Activated naive CD4-positive, alpha-beta T cell treated with anti-CD3 and anti-CD28 coated beads for 36 hours (primary cell): ENCODE results near the gene DGKB. TPM values are rescaled to one million over a fixed set of nuclear protein-coding genes. Genes with fewer than 3 reads are reported as not detected.
"Not testable (repeated sequence)": the region's sequence is repeated elsewhere in the genome, so short reads cannot be mapped to it uniquely, and the experiment has no call there.

ENCODE experiments used
- CTCF ChIA-PET: fragments of 350-600 bp; sonication (Branson Sonifier 250); formaldehyde crosslinking; loops from one replicate; lab custom pipeline; 2021; ENCODE audit warnings: antibody characterized with exemption; lab: Charles Lee
- DNase-seq: peaks from one replicate; pipeline ENCODE4 v3.0.0-alpha.2; 2020
- H3K27ac Mint-ChIP-seq: one replicate; pipeline ENCODE4 v1.8.0; 2021; ENCODE audit warnings: mild to moderate bottlenecking, mixed read lengths
- H3K27me3 Mint-ChIP-seq: one replicate; pipeline ENCODE4 v1.8.0; 2021; ENCODE audit warnings: low read depth, mixed read lengths
- H3K36me3 Mint-ChIP-seq: one replicate; pipeline ENCODE4 v1.8.0; 2021; ENCODE audit warnings: low read depth, mixed read lengths
- H3K4me1 Mint-ChIP-seq: one replicate; pipeline ENCODE4 v1.8.0; 2021; ENCODE audit warnings: low read depth, mixed read lengths
- H3K4me3 Mint-ChIP-seq: one replicate; pipeline ENCODE4 v1.8.0; 2021; ENCODE audit warnings: mild to moderate bottlenecking, moderate library complexity, mixed read lengths
- H3K9me3 Mint-ChIP-seq: one replicate; pipeline ENCODE4 v1.8.0; 2021; ENCODE audit warnings: mixed read lengths
- intact Hi-C: fragments of 100-400 bp; cut with micrococcal nuclease; formaldehyde crosslinking; loops from one replicate; pipeline ENCODE4 v1.15.1; 2023
- total RNA-seq, 2 experiments: library from RNA; stranded (reverse); gene quantifications; one replicate each; pipeline ENCODE4 v1.2.3, GENCODE V29; 2021

The DGKB gene
- total RNA-seq, 2 experiments from 2014 or later: not detected

DNA sequence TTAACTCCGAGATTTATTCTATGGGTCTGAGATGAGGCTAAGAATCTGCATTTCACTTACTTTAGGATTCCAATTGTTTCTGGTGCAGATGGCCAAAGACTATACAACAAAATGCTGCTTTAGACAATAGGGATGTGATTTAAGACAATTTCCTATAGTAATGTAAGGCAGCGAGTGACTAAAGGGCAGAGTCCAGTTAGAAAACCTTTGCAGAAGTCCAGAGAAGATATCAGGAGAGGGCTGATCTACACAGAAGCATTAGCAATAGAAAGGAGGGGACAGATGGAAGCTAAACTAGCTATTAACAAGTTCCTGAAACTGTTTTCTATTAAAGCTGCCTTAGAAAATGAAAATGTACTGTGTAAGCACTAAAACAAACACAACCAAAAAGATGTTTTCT lies 398.9 kb downstream of the DGKB start:
- Mint-ChIP-seq H3K4me3 (no peak overlapping the region), H3K36me3 (no peaks in the 10 kb centered on the region), H3K4me1 (no peaks in the 10 kb centered on the region), H3K9me3 (peaks cover 4% of the 10 kb centered on the region), H3K27ac (no peak overlapping the region), H3K27me3 (no peaks in the 10 kb centered on the region)
- CTCF ChIA-PET: no interaction called here
- DNase-seq: no peak
- intact Hi-C loops: no loop called here

DNA sequence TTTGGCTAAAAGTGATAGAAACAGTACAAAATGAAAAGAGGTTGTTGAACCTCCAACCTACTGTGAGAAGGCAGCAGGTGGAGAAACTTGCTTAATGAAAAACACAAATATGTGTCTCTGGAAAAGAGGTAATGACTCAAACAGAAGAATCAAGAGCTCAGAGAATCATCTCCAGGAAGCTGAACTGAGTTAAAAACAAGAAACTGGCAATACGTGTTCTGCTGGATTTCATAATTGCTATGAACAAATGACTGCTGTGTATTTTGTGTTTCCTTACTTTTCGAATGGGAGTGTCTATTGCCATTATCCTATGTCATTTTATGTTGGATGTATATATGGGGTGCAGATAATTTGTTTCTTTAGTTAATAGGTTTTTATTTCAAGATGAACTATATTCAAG lies 401.1 kb downstream of the DGKB start:
- intact Hi-C loops: no loop called here
- Mint-ChIP-seq H3K27ac (no peak overlapping the region), H3K27me3 (no peaks in the 10 kb centered on the region), H3K36me3 (no peaks in the 10 kb centered on the region), H3K4me1 (no peaks in the 10 kb centered on the region), H3K9me3 (peaks cover 6% of the 10 kb centered on the region), H3K4me3 (no peak overlapping the region)
- CTCF ChIA-PET: no interaction called here
- DNase-seq: no peak

DNA sequence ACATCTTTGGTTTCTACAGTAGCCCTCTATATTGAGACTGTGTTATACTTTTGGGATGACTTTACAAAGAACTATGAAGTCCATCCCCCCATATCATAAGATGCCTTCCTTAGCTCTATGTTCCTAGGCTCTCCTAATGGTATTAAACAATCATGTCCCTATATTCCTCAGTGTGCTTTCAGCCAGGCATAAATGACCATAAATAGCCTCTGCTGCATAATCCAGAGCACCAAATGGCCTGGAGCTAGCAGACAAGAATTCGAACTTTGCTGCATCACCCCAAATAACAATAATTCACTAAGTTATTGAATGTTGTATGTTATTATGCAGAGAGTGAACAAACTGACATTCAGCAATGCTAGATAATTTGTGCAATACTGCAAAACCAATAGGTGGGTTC lies 405.2 kb downstream of the DGKB start:
- peaks cover 6% of the 10 kb centered on the region for H3K9me3 Mint-ChIP-seq
- no peak overlapping the region for H3K4me3 Mint-ChIP-seq
- no peaks in the 10 kb centered on the region for H3K36me3 Mint-ChIP-seq
- H3K27ac Mint-ChIP-seq: no peak overlapping the region
- DNase-seq: no peak
- CTCF ChIA-PET: no interaction called here
- H3K27me3 Mint-ChIP-seq: no peaks in the 10 kb centered on the region
- H3K4me1 Mint-ChIP-seq: no peaks in the 10 kb centered on the region
- intact Hi-C loops: no loop called here

DNA sequence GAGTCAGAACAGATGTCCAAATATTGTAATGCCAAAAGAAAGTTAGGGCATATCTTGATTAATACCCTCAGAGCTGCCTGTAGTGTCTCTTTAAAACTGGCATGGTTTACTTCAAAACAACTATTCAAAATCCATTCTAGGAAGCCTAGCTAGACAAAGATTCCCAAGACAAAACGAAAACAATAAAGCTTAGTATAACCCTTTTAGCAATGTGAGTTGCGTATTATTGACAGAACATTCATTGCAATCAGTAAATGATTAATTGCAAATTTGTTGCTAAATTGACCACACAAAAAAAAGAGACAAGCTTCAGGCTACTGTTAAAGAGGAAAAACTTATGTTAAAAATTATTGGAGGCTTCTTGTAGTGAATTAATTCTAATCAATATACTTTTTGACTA lies 406.9 kb downstream of the DGKB start:
- CTCF ChIA-PET: no interaction called here
- Mint-ChIP-seq H3K4me3 (no peak overlapping the region), H3K27me3 (no peaks in the 10 kb centered on the region), H3K36me3 (no peaks in the 10 kb centered on the region), H3K9me3 (peaks cover 4% of the 10 kb centered on the region), H3K4me1 (no peaks in the 10 kb centered on the region), H3K27ac (no peak overlapping the region)
- intact Hi-C loops: no loop called here
- DNase-seq: no peak

DNA sequence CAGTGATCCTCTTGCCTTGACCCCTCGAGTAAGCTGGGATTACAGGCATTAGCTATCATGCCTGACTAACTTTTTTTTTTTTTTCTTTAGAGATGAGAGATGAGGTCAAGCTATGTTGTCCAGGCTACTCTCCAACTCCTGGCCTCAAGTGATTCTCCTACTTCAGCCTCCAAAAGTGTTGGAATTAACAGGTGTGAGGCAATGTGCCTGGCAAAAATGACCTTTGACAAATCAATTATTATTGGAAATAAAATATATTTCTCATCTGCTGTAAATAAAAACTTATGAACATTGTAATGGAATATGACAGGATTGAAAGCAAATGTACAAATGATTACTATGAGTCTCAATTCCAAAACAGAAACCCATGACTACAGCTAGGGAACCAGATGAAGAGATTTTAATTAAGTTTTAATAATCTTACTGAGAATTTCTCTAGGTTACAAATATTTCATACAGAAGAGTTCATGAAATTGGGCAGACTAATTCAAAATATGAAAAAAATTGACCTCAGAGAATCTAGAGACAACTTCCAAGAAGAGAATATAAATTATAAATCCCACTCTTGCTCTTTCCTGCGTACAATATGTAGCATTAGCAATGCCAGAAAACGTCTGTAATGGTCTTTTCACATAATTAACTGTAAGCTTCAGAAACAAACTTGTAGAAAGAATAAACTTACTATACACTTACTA lies 414.7 kb downstream of the DGKB start:
- Mint-ChIP-seq H3K4me3 (no peak overlapping the region), H3K9me3 (peaks cover 2% of the 10 kb centered on the region), H3K27ac (no peak overlapping the region), H3K4me1 (no peaks in the 10 kb centered on the region), H3K27me3 (no peaks in the 10 kb centered on the region), H3K36me3 (no peaks in the 10 kb centered on the region)
- intact Hi-C loops: no loop called here
- no peak for DNase-seq
- CTCF ChIA-PET: no interaction called here

DNA sequence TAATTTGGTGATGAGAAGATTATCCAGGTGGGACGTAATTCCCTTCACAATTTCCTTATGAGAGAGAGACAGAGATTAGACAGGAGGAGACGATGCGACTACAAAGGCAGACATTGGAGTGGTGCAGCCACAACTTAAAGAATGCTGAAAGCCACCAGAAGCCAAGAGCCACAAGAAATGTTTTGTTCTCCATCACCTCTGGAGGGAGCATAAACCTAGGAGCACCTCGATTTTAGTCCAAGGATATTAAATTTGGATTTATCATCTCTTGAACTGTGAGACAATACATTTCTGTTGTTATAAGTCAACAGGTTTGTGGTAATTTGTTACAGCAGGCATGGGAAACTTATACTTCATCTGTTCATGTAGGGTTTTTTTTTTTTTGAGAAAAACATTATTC lies 418.9 kb downstream of the DGKB start:
- DNase-seq: no peak
- H3K27ac Mint-ChIP-seq: no peak overlapping the region
- H3K27me3 Mint-ChIP-seq: no peaks in the 10 kb centered on the region
- CTCF ChIA-PET: no interaction called here
- peaks cover 2% of the 10 kb centered on the region for H3K9me3 Mint-ChIP-seq
- no peak overlapping the region for H3K4me3 Mint-ChIP-seq
- H3K36me3 Mint-ChIP-seq: no peaks in the 10 kb centered on the region
- H3K4me1 Mint-ChIP-seq: no peaks in the 10 kb centered on the region
- intact Hi-C loops: no loop called here

DNA sequence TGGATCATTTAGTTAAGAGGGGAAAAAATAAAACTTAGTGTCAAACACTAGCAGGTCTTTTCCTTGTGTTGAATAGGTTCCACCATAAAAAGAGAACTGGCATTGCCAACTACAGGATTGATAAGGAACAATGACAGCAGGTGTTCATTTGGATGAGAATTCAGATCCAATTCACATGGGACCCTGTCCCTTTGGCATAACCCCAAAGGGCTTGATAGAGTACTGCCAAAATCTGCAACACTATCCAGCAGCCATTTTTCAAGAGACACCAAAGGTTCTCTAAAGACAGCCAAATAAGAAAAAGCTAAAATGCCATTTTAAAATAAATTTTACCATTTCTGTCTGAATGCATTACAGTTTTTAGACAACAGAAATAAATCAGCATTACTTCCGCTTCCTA lies 422.3 kb downstream of the DGKB start:
- H3K9me3 Mint-ChIP-seq: peaks cover 2% of the 10 kb centered on the region
- no peaks in the 10 kb centered on the region for H3K27me3 Mint-ChIP-seq
- DNase-seq: no peak
- H3K4me3 Mint-ChIP-seq: no peak overlapping the region
- H3K36me3 Mint-ChIP-seq: no peaks in the 10 kb centered on the region
- intact Hi-C loops: no loop called here
- H3K4me1 Mint-ChIP-seq: no peaks in the 10 kb centered on the region
- CTCF ChIA-PET: no interaction called here
- H3K27ac Mint-ChIP-seq: no peak overlapping the region

DNA sequence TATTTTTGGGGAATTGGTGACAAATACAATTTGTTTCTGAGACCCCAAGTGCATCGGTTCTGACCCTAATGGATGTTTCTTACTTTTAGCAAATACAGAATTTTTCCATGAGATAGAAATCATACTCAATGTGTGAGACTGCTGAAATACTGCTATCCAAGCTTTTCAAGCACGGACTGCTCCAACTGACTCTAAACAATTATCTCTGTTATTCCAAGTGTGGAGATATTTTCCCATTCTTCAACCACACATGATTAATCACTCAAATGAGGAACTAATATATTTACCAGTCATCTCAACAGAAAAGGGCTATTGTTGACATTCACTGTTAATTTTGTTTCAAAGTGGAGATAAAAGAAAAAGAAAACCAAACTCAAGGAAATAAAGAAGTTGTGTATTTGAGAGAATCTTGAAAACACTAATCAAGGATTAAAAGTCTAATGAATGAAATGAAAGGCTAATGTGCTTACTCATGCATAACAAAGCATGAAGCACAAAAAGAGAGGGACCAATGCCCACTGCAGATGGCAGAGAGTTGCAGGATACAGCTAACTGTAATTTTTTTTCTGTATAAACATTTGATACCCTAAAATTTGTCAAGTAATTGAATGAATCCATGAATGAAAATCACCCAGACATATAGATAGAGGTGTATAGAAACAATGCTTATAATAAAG lies 423.6 kb downstream of the DGKB start:
- intact Hi-C loops: no loop called here
- Mint-ChIP-seq H3K36me3 (no peaks in the 10 kb centered on the region), H3K27me3 (no peaks in the 10 kb centered on the region), H3K9me3 (peaks cover 2% of the 10 kb centered on the region), H3K4me1 (no peaks in the 10 kb centered on the region), H3K4me3 (no peak overlapping the region), H3K27ac (no peak overlapping the region)
- DNase-seq: no peak
- CTCF ChIA-PET: no interaction called here

DNA sequence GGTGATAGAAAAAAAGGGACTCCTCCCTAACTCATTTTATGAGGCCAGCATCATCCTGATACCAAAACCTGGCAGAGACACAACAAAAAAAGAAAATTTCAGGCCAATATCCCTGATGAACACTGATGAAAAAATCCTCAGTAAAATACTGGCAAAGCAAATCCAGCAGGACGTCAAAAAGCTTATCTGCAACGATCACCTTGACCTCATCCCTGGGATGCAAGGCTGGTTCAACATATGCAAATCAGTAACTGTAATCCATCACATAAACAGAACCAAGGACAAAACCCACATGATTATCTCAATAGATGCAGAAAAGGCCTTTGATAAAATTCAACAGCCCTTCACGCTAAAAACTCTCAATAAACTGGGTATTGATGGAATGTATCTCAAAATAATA lies 440.8 kb downstream of the DGKB start:
- intact Hi-C loops, H3K4me3 Mint-ChIP-seq, CTCF ChIA-PET, H3K36me3 Mint-ChIP-seq, H3K27ac Mint-ChIP-seq, H3K9me3 Mint-ChIP-seq, DNase-seq, H3K4me1 Mint-ChIP-seq, H3K27me3 Mint-ChIP-seq: not testable (repeated sequence)

DNA sequence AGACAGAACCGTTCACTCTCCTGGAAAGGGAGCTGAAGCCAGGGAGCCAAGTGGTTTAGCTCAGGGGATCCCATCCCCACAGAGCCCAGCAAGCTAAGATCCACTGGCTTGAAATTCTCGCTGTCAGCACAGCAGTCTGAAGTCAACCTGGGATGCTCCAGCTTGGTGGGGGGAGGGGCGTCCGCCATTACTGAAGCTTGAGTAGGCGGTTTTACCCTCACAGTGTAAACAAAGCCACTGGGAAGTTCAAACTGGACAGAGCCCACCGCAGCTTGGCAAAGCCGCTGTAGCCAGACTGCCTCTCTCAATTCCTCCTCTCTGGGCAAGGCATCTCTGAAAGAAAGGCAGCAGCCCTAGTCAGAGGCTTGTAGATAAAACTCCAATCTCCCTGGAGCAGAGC lies 443.7 kb downstream of the DGKB start:
- H3K4me3 Mint-ChIP-seq, H3K36me3 Mint-ChIP-seq, H3K27ac Mint-ChIP-seq, H3K4me1 Mint-ChIP-seq, H3K9me3 Mint-ChIP-seq, DNase-seq, H3K27me3 Mint-ChIP-seq: not testable (repeated sequence)
- intact Hi-C loops: loop anchor here (1.0 to 10.0 kb wide), 3 partner anchors 236 to 1179 kb away; no protein-coding TSS in a partner anchor
- CTCF ChIA-PET: interaction anchor here (0.7 kb wide), 1 partner anchor 1178 kb away, joined by 10 read pairs; no protein-coding TSS in a partner anchor

DNA sequence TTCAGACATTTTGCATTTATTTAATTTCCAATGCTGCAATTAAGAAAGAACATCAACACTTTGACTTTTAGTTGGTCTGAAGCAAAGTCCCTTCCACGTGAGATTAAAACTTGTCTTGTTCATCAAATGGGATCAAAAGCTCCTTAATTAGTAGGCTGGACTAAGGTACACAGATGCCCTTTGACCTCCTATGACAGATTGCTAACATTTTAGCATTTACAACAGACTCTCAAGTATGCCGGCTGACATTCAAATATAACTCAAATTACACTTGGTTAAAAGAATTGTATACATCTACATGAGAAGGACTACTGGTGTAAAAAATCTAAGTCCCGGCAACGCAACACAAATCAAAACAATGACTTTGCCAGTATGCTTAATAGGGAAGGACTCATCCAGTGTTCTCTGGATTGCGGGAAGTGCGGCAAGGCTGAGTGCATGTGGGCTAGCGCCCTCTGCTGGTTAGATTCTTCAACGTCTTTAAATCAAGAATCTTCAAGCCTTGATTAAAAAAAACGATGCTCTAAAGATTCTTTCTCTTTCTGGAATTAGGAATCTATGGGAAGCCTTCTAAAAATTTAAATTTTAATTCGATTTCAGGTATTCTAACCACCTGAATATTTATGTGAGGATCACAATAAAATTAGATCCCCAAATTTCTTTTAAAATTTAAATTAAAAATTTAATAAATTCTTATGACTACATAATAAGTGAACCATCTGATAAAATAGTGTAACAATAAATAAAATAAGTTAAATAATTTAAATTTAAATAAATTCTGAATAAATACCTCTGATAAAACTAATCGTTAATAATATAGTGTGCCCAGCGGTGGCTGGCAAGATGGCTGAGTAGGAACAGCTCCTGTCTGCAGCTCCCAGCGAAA lies 444.7 kb downstream of the DGKB start:
- no peaks in the 10 kb centered on the region for H3K27me3 Mint-ChIP-seq
- H3K27ac Mint-ChIP-seq: no peak overlapping the region
- CTCF ChIA-PET: interaction anchor here (0.7 to 2.7 kb wide), 5 partner anchors 11 to 1179 kb away, joined by 3 to 9 read pairs (median 4); no protein-coding TSS in a partner anchor
- H3K36me3 Mint-ChIP-seq: no peaks in the 10 kb centered on the region
- no peaks in the 10 kb centered on the region for H3K4me1 Mint-ChIP-seq
- DNase-seq: peak; percentile 56
- no peak overlapping the region for H3K4me3 Mint-ChIP-seq
- intact Hi-C loops: loop anchor here (1.0 to 10.0 kb wide), 4 partner anchors 237 to 1819 kb away; no protein-coding TSS in a partner anchor
- H3K9me3 Mint-ChIP-seq: no peaks in the 10 kb centered on the region

DNA sequence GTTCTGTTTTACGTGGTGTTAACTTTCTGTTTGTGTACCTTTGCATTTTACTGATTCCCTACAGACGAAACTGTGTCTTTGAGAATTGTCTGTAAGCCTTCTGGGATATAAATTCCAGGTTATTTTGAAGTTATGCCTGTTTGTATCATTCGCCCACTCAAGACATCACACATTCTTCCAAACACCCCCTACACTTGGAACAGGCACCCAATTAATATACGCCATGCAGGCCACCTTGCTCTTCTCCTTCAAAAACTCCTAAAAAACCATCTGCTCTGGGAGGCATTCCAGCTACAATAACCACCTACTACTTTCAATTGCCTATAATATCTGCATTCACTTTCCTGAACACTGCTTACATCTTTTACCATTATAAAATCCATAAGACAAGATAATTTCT lies 453.3 kb downstream of the DGKB start:
- H3K9me3 Mint-ChIP-seq: peaks cover 1% of the 10 kb centered on the region
- no peak for DNase-seq
- no peak overlapping the region for H3K27ac Mint-ChIP-seq
- CTCF ChIA-PET: no interaction called here
- H3K27me3 Mint-ChIP-seq: no peaks in the 10 kb centered on the region
- no peak overlapping the region for H3K4me3 Mint-ChIP-seq
- intact Hi-C loops: no loop called here
- no peaks in the 10 kb centered on the region for H3K36me3 Mint-ChIP-seq
- peaks cover 7% of the 10 kb centered on the region for H3K4me1 Mint-ChIP-seq
